Amniotic stem cell (primary cell): ENCODE measurements around the gene LCOR.
"Not testable (repeated sequence)": the region's sequence is repeated elsewhere in the genome, so short reads cannot be mapped to it uniquely, and the experiment has no call there.

Experiments used
- DNase-seq: peaks from one replicate; lab custom pipeline; 2025; lab: John Stamatoyannopoulos, UW

LCOR gene

DNA sequence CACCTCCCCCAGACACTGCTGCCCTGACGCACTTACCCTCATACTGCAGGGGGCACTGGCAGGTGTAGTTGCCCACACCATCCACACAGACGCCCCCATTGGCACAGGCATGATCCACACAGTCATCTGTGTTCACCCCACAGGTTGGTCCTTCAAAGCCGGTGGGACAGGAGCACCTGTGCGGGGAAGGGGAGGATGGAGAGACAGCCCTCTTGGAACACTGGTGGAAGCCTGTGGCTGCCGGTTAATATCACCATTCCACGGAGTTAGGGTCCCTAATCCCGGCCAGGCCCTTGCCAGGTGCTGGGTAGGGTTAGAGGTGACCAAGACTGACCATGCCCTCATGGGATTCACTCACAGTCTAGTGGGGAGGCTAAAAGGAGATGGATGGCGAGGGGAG is 181.9 kb downstream of the LCOR start:
- DNase-seq: no peak

DNA sequence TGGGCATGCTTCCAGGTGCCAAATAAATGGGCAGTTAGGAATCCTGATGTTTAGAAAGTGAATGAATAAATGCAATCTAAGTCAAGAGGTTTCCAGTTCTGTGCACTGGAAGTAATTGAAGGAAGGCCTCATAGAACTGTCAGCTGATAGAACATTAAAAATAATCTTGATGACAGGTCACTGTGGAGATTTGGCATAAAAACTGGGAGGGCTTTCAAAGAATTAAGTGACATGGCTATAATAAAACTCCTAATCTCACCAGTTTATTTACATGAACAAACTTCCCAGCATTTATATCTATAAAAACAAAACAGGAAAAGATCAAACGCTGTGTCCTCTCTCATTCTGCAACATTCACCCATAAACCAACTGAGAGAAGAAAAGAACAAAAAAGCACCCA is 183.1 kb downstream of the LCOR start:
- no peak for DNase-seq

DNA sequence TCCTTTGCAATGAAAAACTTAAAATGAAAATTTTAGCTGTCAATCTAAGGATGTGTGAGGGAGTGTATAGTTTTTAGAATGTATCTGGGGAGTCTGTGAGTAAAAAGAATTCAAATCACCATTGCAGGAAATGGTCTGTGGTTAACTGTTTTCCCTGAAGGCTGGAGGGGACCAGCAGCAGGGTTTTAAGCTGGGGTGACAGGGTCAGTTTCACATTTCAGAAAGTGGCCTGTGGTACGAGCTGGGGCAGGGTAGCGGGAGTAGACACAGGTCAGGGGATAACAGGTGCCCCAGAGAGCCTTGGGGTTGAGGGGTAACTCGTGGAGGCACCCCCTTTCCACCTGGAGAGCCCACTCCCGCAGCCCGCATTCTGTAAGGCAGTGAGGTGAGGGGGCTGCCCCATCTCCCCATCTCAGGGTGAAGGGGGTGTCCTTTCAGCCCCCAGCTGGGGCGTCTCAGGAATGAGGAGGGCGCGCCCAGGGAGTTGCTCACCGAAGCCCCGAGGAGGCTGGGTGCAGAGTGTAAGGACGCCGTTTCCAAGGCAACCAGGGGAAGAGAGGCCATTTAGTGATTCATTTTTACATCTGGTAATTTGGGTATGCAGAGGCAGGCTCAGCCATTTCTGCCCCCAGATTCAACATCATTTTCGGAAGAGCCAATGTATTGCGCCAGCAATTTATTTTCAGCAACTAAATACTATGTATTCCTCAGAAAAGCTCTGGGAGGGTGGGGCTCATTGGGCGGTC is 184.8 kb downstream of the LCOR start:
- DNase-seq: no peak

DNA sequence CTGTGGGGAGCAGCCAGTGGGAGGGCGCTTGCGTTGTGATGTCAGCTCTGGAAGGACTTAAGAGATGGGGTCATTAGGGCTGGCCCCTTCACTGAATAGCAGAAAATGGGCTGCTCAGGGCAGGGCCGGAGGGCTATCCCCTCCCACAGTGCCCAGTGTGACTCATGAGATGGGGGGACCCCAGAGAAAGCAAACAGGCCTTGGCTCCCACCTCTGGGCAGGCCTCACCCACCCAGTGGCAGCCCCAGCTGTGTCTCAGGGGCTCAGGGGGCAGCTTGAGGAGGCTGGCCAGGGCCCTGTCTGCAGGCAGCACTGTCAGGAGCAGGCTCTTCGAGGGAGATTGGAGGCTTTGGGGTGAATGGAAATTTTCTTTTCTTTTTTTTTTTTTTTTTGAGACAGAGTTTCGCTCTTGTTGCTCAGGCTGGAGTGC is 185.4 kb downstream of the LCOR start:
- no peak for DNase-seq

DNA sequence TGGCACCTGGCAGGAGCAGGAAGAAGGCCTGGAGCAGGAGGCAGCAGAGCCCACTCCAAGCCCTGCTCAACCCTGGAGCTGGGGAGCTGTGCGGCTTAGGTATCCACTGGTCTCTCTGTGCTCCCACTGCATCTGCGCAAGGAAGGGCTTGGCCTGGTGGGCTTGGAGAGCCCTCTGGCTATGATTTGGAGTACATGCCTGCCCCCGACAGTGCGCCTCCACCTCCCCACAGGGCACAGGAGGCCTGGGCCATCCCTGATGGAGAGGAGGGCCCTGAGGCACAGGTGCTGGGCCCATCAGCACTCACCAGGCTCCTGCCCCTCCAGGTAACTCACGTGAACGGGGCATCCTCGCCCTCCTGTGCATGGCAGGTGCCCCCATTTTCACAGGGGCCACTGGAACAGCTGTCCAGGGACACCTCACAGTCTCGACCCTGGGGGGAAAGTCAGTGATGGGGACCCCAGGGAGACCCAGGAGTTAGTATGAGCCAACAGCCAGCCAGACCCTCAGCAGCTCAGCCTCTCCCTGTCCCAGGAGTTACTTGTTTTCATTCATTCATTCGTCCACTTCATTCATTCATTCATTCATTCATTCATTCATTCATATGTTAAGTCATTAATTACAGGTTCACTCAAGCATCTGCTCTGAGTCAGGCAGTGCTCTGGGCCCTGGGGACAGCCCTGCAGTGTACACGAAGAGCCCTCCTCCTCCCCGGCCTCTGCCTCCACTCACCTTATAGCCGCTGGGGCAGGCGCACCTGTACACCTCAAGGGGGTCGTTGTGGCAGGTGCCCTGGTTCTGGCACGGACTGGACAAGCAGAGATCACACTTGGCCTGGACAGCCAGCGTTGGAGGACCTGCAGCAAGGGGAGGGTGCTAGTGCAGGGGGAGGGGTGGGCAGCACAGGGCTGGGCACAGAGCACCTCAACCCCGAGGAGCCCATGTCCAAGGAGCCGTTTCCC is 186.4 kb downstream of the LCOR start:
- no peak for DNase-seq

DNA sequence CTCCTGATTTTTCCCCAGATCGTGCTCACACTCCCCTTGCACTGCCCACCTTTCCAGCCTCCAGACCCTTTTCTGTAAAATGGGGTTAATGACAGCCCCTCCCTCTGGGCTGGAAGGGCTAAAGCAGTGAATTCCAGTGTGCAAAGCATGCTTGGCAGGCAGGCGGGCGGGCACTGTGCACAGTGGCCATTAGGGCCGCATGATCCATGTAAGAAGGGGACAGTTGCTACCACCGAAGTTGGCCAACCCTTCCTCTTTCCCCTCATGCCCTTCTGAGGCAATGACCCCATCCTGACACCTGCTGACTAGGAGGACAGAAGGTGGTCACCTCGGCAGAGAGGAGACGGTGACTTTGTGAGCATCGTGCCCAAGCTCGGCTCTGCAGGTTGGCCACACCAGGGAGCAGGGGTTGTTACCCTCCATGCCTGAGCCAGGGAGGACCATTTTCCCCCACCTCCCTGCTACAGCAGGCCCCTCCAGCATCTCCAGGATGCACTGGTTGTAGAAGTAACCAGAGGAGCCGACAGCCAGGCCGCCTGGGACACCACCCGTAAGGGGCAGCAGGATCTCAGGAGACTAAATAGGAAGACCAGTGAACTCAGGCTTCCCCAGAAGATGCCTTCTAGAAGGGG is 187.2 kb downstream of the LCOR start:
- DNase-seq: no peak

DNA sequence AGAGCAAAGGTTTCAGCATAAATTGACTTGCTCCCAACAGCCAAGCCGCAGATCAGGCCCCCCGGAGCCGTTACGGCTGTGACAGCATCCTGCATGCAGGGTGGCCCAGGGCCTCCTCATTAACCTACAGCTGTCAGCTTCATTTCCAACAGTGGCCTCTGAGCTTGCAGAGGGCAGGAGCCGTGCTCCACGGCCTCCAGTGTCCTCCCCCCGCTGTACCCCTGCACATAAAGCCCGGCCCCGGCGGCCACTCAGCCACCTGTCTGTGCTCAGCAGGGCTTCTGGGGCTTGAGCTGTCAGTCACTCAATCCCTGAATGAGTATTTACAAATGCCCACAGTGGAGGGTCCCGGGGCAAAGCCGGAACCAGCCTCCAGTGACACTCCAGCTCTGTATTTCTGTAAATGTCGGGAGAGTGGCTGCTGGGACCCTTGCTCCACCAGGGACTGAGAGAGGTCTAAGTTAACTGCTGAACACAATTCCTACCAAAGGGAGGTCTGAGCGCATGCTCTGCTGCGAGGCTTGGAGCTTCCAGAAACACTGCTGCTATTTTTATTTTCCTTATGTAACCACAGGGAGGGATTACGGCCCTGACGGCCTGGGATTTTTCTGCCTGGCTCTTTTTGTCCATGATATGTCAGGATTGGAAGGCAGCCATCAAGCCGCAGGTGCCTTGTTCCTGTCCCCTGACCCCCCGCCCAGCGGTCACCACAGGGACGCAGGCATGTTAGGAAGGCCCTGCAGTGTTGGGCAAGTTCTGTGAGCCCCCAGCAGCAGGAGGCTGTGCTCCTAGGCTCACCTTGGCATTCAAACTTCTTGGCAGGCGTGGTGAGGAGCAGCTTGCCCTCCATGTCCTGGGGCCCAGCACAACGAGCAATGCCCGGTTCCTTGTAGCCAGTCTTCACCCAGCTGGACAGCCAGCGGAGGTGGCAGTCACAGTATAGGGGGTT is 188.6 kb downstream of the LCOR start:
- no peak for DNase-seq

DNA sequence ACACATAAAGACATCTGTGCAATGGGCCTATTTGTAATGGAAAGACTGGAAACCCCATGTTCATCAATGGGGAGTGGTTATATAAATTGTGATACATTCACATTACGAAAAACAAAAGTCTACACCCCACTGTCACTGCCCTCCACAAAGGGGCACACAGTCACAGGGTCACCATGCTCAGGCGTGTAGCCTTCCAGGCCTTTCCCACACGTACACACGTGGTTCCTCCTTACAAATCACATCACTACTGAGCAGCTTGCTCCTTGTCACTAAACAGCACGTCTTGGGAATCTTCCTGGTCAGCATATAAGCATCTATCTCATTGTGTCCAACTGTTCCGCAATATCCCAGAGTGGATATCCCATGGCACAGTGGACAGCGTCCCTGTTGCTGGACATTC is 190.5 kb downstream of the LCOR start:
- DNase-seq: no peak

DNA sequence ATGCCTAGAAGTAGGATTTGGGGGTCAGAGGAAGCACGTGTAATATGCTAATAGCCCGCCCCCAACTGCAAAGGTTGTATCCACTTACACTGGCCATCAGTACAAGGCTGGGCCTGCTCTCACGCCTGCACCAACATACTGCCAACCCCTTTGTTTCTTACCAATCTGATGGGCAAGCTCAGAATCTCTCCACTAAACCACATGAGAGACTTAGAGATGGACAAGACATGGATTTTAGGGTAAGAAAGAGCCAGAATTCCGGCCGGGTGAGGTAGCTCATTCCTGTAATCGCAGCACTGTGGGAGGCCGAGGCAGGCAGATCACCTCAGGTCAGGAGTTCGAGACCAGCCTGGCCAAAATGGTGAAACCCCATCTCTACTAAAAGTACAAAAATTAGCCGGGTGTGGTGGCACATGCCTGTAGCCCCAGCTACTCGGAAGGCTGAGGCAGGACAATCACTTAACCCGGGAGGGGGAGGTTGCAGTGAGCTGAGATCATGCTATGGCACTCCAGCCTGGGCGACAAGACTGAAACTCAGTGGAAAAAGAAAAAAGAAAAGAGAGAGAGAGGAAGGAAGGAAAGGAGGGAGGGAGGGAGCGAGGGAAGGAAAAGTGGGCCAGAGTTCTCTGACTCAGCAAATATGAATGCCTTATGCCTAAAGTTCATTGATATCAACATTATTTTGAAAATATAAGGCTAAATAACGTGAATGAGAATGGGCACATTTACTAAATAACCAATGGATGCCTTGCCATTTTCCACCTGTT is 191.5 kb downstream of the LCOR start:
- DNase-seq: no peak

DNA sequence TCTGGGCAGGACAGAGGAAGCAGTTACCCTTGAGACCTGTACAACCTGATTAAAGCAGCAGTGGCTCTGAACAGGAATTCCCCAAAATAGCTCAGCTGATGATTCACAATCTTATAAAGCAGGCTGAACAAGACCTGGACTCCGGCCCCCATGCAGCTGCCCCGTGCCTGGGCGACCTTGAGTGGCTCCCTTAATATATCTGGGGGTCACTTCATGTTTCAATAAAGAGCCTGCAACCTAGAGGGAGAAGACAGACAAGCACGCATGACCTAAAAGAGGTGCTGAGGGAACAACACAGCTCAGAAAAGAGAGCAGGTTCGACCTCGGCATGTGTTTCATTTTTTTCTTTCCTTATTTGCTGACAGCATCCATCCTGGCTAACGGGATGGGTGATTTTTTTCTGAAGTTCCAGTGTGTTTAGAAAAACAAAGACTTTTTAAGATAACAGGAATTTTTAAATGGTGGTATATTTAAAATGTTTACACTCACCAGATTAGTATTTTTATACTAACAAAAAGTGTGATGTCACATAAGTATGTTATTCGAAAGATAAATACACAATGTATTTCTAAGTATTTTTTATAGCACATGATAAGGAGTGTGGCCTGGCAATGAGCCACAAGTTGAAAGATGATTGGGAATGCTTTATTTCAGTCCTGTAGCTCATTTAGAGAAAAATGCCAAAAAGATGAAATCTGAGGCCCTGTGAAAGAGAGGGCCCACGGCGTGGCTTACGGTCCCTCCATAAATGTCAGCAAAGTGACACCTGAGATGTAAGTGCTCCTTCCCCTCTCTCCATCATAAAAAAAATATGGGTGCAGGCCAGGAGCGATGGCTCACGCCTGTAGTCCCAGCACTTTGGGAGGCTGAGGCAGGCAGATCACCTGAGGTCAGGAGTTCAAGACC is 192.3 kb downstream of the LCOR start:
- peak; percentile 47 for DNase-seq

DNA sequence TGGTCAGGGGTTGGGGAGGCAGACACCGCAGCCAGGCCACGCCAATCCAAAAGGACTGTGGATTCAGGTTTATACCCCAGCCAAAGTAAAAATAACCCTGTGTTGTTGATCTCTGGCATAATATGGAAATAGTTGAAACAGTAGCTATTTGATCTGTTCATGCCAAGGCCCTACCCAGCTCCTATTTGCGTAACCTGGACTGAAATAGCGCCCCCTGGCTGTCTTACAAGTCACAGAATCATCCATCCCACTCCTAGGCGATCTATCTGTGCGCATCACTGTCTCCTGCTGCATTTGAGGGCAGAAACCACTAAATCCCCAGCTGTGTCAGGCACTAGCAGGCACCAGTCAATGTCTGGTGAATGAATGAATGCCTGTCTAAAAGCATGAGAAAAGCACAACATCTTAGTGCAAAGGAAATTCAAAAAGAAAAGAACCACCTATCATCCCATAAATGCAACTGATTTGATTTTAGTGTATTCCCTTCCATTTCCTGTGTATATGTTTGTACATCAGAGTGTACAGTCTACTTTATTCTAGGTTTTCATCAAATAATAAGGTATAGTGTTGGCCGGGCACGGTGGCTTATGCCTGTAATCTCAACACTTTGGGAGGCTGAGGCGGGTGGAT is 193.6 kb downstream of the LCOR start:
- DNase-seq: no peak

DNA sequence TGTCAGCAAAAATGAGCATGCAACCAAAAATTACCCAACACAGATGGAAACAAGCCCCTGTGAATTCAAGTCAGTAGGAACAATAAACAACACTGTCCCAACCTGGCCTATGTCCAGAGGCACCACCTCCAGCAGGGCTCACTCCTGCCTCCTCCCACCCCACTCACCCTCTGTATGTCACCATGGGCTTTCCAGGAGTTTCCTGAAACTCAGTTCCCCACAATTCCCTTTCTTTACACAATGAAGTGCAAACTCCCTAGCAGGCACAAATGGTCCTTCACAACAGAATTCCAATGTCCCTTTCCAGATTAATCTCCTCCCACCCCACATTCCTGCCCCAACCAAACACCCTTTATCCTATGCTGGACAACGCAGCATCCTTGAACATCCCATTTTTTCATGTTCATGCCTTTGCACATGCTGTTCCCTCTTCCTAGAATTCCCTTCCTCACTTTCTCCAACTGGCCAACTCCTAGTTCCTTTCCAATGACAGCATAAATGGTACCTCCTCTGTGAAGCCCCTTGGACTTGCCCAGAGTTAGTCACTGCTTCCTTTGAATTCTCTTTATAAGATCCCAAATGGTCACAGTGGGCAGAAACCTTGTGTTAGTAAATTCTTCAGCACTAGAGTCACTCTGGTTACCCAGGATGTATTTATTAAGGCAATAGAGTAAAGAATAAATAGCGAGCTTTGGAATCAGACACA is 196.2 kb downstream of the LCOR start:
- DNase-seq: no peak

DNA sequence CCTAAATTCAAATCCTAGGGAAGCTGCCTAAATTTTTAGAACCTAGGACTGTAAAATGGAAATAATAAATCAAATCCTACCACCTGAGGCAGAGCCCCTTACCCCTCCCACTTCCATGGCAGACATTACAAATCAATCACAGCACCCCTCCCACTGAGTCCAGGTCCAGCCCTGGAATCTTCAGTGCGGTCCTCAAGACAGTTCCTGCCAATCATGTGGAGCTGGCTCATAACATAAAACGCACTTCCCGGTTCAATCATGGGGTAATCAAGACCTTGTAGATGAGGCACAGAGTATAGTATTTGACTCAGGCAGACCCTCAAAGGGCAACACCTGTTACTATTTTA is 196.7 kb downstream of the LCOR start:
- no peak for DNase-seq

DNA sequence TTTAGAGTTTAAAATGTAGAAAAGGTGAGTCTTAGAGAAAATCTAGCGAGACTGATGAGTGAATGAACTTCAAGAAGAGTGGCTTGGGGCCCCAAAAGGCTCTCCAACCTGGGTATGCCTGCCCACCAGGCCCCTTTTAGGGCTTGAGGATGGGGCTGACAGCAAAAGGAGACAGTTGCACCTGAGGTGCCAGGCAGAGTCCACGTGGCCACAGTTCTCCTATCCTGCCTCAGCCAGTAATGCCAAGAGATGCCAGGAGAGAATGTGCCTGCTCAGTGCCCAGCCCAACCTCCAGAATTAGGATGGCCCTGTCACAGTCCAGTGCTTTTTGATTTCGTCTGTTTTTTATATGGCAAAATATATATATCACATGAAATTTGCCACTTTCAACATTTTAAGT is 197.2 kb downstream of the LCOR start:
- DNase-seq: no peak

DNA sequence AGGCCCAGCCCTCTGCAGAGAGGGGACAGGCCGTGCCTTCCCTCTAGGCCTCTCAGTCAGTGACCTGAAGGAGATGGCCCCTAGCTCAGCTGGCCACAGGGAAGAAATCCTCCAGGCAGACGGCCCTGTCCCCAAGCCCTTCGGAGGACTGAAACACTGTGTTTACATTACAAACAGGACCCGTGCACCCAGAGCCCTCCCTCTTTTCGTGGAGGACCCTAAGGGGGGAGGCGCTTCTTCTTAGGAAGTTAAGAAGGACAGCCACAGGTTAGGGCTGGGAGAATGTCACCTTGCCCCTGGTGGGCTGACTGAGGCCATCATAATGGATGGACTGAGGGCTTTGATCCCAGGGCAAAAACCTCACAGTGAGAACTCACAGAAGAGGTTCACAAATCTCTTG is 198.8 kb downstream of the LCOR start:
- no peak for DNase-seq

DNA sequence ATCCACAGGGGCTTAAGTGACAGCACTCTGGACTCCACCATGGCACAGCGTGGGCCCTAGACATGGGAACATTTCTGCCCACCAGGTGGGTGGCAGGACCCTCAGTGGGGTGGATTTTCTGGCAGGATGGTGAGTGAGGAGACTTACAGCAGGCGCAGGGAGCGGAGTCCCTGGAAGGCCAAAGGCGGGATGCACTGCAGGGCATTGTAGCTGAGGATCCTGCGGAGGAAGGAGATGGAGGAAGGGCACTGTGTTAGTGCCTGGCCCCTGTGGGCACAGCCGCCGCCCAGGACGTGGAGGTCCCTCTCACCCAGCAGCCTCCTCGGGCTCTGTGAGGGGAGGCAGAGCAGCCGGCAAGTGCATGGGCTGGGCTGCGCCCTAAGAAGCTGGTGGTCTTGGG is 199.4 kb downstream of the LCOR start:
- DNase-seq: no peak

DNA sequence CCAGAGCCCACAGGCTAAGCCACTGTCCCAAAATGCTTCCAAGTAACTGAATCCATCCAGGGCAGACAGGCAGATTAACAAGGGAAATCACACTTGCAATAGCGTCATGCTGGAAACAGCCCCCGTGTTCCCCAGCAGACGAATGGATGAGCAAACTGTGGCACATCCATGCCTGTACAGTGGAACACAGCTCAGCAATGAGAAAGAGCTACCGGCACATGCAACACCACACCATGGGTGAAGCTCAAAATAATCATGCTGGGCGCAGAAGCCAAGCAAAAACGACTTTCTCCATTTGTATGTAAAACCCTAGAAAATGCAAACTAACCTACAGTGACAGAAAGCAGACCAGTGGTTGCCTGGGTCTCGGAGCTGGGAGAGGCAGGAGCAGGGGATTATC is 200.5 kb downstream of the LCOR start:
- DNase-seq: no peak

DNA sequence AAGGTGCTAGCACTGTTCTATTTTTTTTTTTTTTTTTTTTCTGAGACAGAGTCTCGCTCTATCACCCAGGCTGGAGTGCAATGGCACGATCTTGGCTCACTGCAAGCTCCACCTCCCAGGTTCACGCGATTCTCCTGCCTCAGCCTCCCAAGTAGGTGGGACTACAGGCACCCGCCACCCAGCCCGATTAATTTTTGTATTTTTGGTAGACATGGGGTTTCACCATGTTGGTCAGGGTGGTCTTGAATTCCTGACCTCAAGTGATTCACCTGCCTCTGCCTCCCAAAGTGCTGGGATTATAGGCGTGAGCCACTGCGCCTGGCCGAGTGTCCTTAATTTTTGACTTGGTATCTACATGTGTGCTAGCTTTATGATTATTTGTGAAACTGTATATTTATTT is 201.7 kb downstream of the LCOR start:
- not testable (repeated sequence) for DNase-seq

DNA sequence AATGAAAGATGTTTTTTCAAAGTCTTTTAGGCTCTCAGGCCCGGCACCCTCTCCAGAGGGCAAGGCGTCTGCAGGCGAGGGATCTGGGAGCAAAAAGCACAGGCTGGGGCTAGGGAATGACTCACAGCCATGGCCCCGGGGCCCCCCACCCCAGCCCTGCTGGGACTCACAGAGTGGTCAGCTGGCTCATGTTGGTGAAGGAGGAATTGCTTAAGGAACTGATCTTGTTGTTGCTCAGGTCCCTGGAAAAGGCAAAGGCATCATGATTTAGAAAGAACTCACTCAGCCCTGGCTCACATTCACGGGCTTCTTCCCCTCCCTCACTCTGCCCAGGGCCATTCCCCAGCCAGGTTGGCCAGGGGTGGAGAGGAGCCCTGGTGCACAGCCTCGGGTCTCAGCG is 202.2 kb downstream of the LCOR start:
- DNase-seq: no peak
